NK-92 (cell line): ENCODE measurements around the gene INKA1.
"Not testable (repeated sequence)": the region's sequence is repeated elsewhere in the genome, so short reads cannot be mapped to it uniquely, and the experiment has no call there.

Experiments used
- DNase-seq: peaks from one replicate; lab custom pipeline; 2025; ENCODE audit not compliant: unreplicated experiment; lab: John Stamatoyannopoulos, UW

INKA1 gene

GRCh38 chr3:49806850-49807249, 3.8 kb downstream of the INKA1 start:
- DNase-seq: no peak

GRCh38 chr3:49807431-49808114, 4.5 kb downstream of the INKA1 start:
- DNase-seq: no peak

- no peak for DNase-seq
Observed at GRCh38 chr3:49812916-49813496, 9.9 kb downstream of the INKA1 start.

- DNase-seq: no peak
Observed at GRCh38 chr3:49813497-49814174, 10.6 kb downstream of the INKA1 start, which contains the start of gene UBA7. Gene UBA7, minus strand, starts transcription at chr3:49813953. Its CDS starts 166 bp downstream, at chr3:49813787.

DNA sequence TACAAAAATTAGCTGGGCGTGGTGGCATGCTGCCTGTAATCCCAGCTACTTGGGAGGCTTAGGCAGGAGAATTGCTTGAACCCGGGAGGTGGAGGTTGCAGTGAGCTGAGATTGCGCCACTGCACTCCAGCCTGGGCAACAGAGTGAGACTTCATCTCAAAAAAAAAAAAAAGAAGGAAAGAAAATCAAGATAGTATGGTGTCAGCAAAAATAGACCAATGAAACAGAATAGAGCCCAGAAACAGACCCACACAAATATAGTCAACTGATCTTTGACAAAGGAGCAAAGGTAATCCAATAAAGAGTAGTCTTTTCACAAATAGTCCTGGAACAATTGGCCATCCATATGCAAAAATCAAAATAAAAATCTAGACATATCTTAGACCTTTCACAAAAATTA, 20.1 kb downstream of the INKA1 start:
- not testable (repeated sequence) for DNase-seq

DNA sequence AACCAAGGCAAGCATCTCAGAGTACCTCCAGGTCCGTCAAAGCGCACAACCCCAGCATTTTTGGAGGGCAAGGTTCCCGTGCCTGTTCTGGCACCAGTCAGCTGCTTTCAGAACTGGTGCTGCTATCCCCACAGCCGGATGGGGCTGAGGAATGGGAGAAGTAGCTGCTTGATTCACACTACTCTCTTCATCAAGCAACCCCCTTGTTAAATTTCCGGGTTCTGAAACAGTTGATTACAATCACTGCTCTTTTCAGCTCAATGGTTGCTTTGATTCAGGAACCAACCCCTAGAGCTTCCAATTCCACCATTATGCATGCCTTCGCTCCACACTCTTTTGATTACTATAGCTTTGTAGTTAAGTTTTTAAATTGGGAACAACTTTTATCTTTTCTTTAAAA, 23.0 kb downstream of the INKA1 start:
- DNase-seq: no peak

DNA sequence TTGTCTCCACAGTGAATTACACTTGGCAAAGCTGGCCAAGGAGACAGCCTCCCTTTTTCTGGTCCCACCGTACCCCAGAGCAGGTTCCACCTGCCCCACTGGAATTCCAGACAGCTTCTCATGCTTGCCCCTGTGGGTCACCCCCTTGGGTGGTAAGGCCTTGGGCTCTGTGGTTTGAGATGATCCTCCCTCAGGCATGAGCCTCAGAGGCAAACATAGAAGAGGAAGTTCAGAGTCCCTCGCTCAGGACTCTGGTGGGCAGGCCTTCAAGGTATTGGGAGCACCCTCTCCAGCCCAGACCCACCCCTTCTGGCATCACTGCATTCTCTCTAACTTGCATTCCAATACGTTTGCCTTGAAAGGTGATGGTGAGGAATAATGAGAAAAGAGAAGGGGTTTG, 28.3 kb downstream of the INKA1 start:
- no peak for DNase-seq

- no peak for DNase-seq
Observed at GRCh38 chr3:49839193-49839809, 36.2 kb downstream of the INKA1 start.

DNA sequence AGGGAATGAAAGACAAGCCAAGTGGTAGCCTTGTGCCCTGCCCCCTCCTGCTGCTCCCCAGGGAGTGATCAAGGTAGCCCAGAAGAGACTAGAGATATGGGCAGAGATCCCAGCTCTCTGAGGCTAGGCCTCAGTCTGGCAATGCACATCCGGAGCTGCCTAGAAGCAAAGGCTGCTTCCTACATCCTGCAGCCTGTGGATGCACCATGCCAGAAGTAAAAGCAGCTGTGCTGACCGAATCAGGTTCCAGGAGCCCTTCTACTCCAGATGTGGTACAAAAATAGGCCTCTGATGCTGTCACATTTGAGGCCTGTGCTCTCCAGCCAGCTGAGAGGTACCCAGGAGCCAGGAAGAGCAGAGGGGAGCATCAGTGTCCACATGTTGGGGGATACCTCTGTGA, 37.3 kb downstream of the INKA1 start:
- no peak for DNase-seq

GRCh38 chr3:49841126-49841696, 38.1 kb downstream of the INKA1 start:
- no peak for DNase-seq

GRCh38 chr3:49841806-49842205, 38.7 kb downstream of the INKA1 start:
- no peak for DNase-seq

DNA sequence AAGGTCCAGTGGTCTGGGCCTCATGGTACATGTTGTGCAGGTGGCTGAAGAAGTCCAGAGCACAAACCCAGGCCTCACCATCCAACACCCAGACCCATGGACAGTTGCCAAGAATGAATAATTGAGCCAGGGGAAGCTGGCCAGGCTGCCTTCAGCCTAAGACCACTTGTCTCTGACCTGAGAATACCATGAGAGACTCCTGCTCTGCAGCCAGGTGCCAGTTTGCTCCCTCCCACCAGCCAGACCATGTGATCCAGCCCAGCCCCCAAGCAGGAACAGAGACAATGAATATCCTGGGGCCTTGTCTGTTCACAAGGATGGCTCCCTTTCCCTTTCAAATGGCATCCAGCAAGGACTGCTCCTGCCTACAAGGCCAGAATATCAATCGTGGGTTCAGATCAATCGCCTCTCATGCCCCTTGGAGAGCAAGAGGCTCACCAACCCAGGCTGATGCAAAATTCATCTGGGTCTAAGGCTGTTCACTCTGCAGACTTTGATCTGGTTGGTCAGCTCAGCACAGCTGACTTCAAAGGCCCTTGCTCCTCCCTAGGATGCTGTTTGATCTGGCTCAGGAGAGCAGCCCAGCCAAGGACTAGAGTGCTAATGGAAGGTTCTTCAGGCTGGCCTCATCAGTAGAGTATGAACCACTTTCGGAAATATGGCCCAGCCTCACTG, 39.9 kb downstream of the INKA1 start:
- no peak for DNase-seq

DNA sequence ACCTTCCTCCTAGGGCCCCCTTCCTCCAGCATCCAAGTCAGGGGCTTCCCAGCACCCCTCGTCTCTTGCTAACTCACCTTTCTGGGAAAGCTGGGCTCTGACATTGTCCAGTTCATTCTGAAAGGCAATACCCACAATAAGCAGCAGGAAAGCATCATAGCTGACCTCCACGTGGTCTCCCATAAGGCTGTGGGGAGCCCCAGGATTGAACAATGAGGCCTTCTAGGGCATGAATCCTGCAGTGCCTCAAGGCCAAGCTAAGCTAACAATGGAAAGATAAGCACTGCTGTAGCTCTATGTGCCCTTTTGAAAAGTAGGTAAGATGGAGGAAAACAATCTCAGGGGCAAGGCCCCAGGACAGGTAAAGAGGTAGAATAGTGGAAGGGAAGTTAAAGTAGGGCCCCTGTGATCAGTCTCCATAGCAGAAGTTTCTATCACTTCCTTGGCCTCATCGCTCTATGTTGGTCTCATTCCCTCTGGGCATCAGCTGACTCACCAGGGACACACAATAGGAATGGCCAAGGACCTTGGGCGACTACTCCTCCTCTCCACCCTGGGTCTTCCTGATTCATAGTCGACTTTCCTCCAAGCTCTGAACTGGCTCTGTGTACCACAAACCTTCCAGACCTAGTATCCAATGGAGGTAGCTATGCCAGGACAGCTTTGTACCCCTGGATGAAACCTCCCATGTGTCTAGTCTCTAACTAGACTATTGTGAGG, 41.6 kb downstream of the INKA1 start:
- DNase-seq: no peak

DNA sequence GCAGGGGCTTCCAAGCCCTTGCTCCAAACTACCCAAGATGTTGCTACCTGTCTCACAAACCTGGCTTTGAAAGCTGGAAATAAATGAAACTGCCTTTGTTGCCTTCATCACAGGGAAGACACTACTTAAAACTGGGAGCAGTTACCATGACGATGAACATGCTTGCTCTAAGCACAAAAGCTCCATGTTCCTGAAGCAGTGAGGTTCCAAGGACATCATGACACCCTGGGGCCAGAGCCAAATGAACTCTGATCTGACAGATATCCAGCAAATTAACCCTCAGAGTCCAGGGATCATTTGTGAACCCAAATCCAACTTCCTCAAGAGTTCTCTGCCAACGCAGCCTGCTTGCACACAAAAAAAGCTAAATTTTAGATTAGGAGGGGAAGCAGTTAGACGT, 42.6 kb downstream of the INKA1 start:
- no peak for DNase-seq
